ENCODE data around the gene PES1.
"Not testable (repeated sequence)": the region's sequence is repeated elsewhere in the genome, so short reads cannot be mapped to it uniquely, and the experiment has no call there.

The PES1 gene

GRCh38 chr22:30551813-30552212 is 39.9 kb downstream of the PES1 start:
- not testable (repeated sequence) for DNase-seq

- DNase-seq = no peak
These were observed 44.5 kb downstream of the PES1 start for GRCh38 chr22:30547188-30547587.

- DNase-seq = no peak
These were observed 45.1 kb downstream of the PES1 start, which contains the start of gene SEC14L6 for GRCh38 chr22:30546616-30547015. SEC14L6 (minus strand) TSS chr22:30546741; CDS start chr22:30546682, 59 bp downstream.

- DNase-seq = no peak
These were observed 48.9 kb downstream of the PES1 start for GRCh38 chr22:30542811-30543188.

GRCh38 chr22:30541961-30542810 is 49.5 kb downstream of the PES1 start:
- DNase-seq = no peak

- DNase-seq = not testable (repeated sequence)
These were observed 50.2 kb downstream of the PES1 start for GRCh38 chr22:30541511-30541910.

GRCh38 chr22:30539368-30539767 is 52.3 kb downstream of the PES1 start:
- no peak for DNase-seq

- DNase-seq = no peak
These were observed 53.4 kb downstream of the PES1 start for GRCh38 chr22:30538280-30538679.

- DNase-seq = no peak
These were observed 54.5 kb downstream of the PES1 start for GRCh38 chr22:30537083-30537731.

GRCh38 chr22:30535182-30535581 is 56.5 kb downstream of the PES1 start:
- DNase-seq = no peak

- no peak for DNase-seq
These were observed 59.8 kb downstream of the PES1 start for GRCh38 chr22:30531651-30532608.

- no peak for DNase-seq
These were observed 65.1 kb downstream of the PES1 start for GRCh38 chr22:30526656-30527055.
